Measurements from ENCODE around the gene TCF19. TPM values are rescaled to one million over a fixed set of nuclear protein-coding genes. Genes with fewer than 3 reads are reported as not detected.
A peak's percentile ranks its signal among the peaks of the same experiment; 100 is the strongest.

The TCF19 gene
- total and polyA plus RNA-seq, 12 donors, result 1.6 to 7.3 (median 2.7) TPM

DNA sequence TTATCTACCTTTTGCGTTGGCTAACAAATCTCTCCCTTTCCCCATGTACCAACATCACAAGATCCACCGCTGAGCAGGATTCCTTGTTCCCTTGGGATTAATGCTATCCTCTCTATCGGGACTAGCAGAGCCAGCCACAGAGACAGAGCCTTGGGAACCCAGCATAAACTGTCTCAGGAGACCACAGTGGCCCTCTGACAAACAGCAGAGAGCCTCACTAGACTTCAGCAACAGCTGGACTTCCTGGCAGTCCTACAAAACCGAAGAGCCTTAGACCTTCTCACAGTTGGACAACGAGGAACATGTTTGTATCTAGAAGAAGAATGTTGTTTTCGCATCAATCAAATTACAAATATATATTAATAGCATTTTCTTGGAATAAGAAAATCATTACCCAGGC is 51.7 kb downstream of the TCF19 start:
- peaks cover 0 to 21% (median 0%) of the 10 kb centered on the region in 9 donors for H3K4me1 ChIP-seq
- peak overlapping the region in 3 of 10 donors; percentile 15 to 55 (median 54) for H3K27ac ChIP-seq
- no peaks in the 10 kb centered on the region for H3K27me3 ChIP-seq
- intact Hi-C loops (cut with DNase I), result loop anchor here in 1 of 10 donors (10.0 kb wide), 1 partner anchor 55 kb away; no protein-coding TSS in a partner anchor
- 41 to 48% methylated on average over 6 of the region's 6 CpGs for WGBS, 2 donors
- H3K4me3 ChIP-seq, result no peak overlapping the region
- TF ChIP-seq CTCF (IDR thresholded peaks at IDR 0.05), result no peak
- peak in 7 of 8 donors; percentile 47 to 89 (median 64) for ATAC-seq
- peak in 1 of 2 donors; percentile 57 for DNase-seq
- H3K9me3 ChIP-seq, result peaks cover 0 to 4% (median 0%) of the 10 kb centered on the region in 11 donors
- no peaks in the 10 kb centered on the region for H3K36me3 ChIP-seq

DNA sequence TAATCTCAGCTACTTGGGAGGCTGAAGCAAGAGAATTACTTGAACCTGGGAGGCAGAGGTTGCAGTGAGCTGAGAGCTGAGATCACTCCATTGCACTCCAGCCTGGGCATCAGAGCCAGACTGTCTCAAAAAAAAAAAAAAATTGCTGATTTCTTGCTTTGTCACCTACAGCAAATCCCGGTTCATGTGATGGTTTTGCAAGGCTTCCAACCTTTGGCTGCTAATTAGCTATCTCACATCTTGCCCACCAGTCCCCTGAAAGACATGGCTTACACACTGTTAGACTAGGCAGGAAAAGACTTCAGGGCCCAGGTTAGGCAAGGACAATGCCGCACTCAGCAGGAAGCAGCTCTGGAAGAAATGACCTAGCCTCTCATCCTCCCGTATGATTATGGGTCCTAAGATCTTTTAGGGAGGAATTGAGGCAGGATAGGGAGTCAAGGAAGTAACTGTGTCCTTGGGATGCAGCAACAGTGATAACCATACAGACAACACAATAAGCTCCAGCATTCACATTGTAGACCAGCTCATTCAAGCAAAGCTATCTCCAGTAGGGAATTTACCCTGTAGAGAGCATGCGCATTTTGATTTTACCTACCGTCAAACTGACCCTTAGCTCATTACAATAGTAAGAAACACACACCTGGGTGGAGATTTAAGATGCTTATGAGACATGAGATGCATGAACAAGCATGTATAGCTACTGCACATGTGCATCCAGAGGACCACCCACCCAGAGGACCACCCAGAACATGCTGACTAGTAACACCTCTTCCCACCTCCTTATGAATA is 52.5 kb downstream of the TCF19 start:
- Histone ChIP-seq H3K27me3 (no peaks in the 10 kb centered on the region), H3K4me3 (no peak overlapping the region), H3K27ac (peak overlapping the region in 3 of 10 donors; percentile 15 to 55 (median 54)), H3K36me3 (no peaks in the 10 kb centered on the region), H3K4me1 (peaks cover 0 to 21% (median 0%) of the 10 kb centered on the region in 9 donors), H3K9me3 (peaks cover 0 to 7% (median 0%) of the 10 kb centered on the region in 11 donors)
- no peak for TF ChIP-seq CTCF (IDR thresholded peaks at IDR 0.05)
- intact Hi-C loops (cut with DNase I), result loop anchor here in 1 of 10 donors (10.0 kb wide), 1 partner anchor 54 kb away; no protein-coding TSS in a partner anchor
- ATAC-seq (no peak), DNase-seq (no peak)
- 67 to 77% methylated on average over 5 of the region's 5 CpGs for WGBS, 2 donors

Other genes with a start within 250 kb of the TCF19 start
- gene VARS2, start 244.4 kb upstream of the TCF19 start, total RNA-seq, result 10 to 100 TPM; 13.4 to 28.4 (median 22.5) TPM
- gene VARS2, start 244.4 kb upstream of the TCF19 start, polyA plus RNA-seq, result 10 to 100 TPM in 1 of 2 donors, 1 to 10 TPM in 1; 9.3 to 26.0 TPM
- gene SFTA2, start 226.4 kb upstream of the TCF19 start, total RNA-seq, result not detected
- not detected for gene SFTA2, start 226.4 kb upstream of the TCF19 start, polyA plus RNA-seq
- gene MUCL3, start 217.6 kb upstream of the TCF19 start, total RNA-seq, result under 1 TPM in 1 of 10 donors, not detected in 9; 0.08 TPM
- gene MUCL3, start 217.6 kb upstream of the TCF19 start, polyA plus RNA-seq, result not detected
- gene MUC21, start 174.9 kb upstream of the TCF19 start, total RNA-seq, result not detected
- under 1 TPM in 1 of 2 donors, not detected in 1; 0.09 TPM for gene MUC21, start 174.9 kb upstream of the TCF19 start, polyA plus RNA-seq
- gene MUC22, start 148.1 kb upstream of the TCF19 start, total RNA-seq, result under 1 TPM; 0.07 to 0.64 (median 0.24) TPM
- gene MUC22, start 148.1 kb upstream of the TCF19 start, polyA plus RNA-seq, result under 1 TPM; under 0.01 to 0.29 TPM
- gene C6orf15, start 46.0 kb upstream of the TCF19 start, total RNA-seq, result not detected
- not detected for gene C6orf15, start 46.0 kb upstream of the TCF19 start, polyA plus RNA-seq
- 1 to 10 TPM in 9 of 10 donors, under 1 TPM in 1; 1.00 to 6.2 (median 3.0) TPM for gene PSORS1C1, start 43.8 kb upstream of the TCF19 start, total RNA-seq
- gene PSORS1C1, start 43.8 kb upstream of the TCF19 start, polyA plus RNA-seq, result 1 to 10 TPM in 1 of 2 donors, under 1 TPM in 1; 0.13 to 5.0 TPM
- gene CDSN, start 38.1 kb upstream of the TCF19 start, total RNA-seq, result under 1 TPM in 1 of 10 donors, not detected in 9; 0.11 TPM
- gene CDSN, start 38.1 kb upstream of the TCF19 start, polyA plus RNA-seq, result under 1 TPM; 0.01 to 0.15 TPM
- gene PSORS1C2, start 19.5 kb upstream of the TCF19 start, total RNA-seq, result not detected
- gene PSORS1C2, start 19.5 kb upstream of the TCF19 start, polyA plus RNA-seq, result not detected
- 10 to 100 TPM in 7 of 10 donors, 1 to 10 TPM in 3; 8.0 to 15.9 (median 12.5) TPM for gene CCHCR1, start 787 bp upstream of the TCF19 start, total RNA-seq
- 10 to 100 TPM in 1 of 2 donors, 1 to 10 TPM in 1; 9.0 to 11.0 TPM for gene CCHCR1, start 787 bp upstream of the TCF19 start, polyA plus RNA-seq
- gene POU5F1, start 12.1 kb downstream of the TCF19 start, total RNA-seq, result 1 to 10 TPM in 1 of 10 donors, under 1 TPM in 8, not detected in 1; 0.29 to 1.0 (median 0.34) TPM
- gene POU5F1, start 12.1 kb downstream of the TCF19 start, polyA plus RNA-seq, result 1 to 10 TPM; 1.3 to 2.0 TPM
- 1,000 to 10,000 TPM in 1 of 10 donors, 100 to 1,000 TPM in 9; 121 to 1,262 (median 232) TPM for gene HLA-C, start 113.5 kb downstream of the TCF19 start, total RNA-seq
- 100 to 1,000 TPM; 193 to 266 TPM for gene HLA-C, start 113.5 kb downstream of the TCF19 start, polyA plus RNA-seq
- 1,000 to 10,000 TPM in 1 of 10 donors, 100 to 1,000 TPM in 9; 252 to 2,676 (median 383) TPM for gene HLA-B, start 198.6 kb downstream of the TCF19 start, total RNA-seq
- gene HLA-B, start 198.6 kb downstream of the TCF19 start, polyA plus RNA-seq, result 100 to 1,000 TPM; 516 to 656 TPM
- 10 to 100 TPM in 2 of 10 donors, 1 to 10 TPM in 8; 3.2 to 15.0 (median 8.7) TPM for gene MICA, start 245.0 kb downstream of the TCF19 start, total RNA-seq
- gene MICA, start 245.0 kb downstream of the TCF19 start, polyA plus RNA-seq, result 10 to 100 TPM; 21.2 to 36.0 TPM